ENCODE data around the gene SERTM2.

- TF ChIP-seq, protein P1, sequence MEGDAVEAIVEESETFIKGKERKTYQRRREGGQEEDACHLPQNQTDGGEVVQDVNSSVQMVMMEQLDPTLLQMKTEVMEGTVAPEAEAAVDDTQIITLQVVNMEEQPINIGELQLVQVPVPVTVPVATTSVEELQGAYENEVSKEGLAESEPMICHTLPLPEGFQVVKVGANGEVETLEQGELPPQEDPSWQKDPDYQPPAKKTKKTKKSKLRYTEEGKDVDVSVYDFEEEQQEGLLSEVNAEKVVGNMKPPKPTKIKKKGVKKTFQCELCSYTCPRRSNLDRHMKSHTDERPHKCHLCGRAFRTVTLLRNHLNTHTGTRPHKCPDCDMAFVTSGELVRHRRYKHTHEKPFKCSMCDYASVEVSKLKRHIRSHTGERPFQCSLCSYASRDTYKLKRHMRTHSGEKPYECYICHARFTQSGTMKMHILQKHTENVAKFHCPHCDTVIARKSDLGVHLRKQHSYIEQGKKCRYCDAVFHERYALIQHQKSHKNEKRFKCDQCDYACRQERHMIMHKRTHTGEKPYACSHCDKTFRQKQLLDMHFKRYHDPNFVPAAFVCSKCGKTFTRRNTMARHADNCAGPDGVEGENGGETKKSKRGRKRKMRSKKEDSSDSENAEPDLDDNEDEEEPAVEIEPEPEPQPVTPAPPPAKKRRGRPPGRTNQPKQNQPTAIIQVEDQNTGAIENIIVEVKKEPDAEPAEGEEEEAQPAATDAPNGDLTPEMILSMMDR (IDR thresholded peaks at IDR 0.05), result no peak
- TF ChIP-seq POLR2A (IDR thresholded peaks at IDR 0.05), result no peak
These were observed 44.0 kb downstream of the SERTM2 start for GRCh38 chrX:111555406-111555958.

Measured in Peyer's patch (tissue), 4 donors.